DOHH2 (cell line): ENCODE results near the gene SH3RF2.

Experiments
- H3F3A ChIP-seq: fragments of 200-600 bp; sonication (generic), shearing (Covaris generic); 2 replicates; pipeline ENCODE4 v1.6.0; 2016; ENCODE audit warnings: antibody characterized with exemption, mild to moderate bottlenecking; ENCODE audit not compliant: control insufficient read depth, insufficient read depth
- H3K27ac ChIP-seq: fragments of 200-600 bp; sonication (generic); 2 replicates; pipeline ENCODE4 v1.5.1; 2014; ENCODE audit warnings: low read depth, mild to moderate bottlenecking, low read length, moderate library complexity
- H3K27me3 ChIP-seq: fragments of 200-600 bp; sonication (generic); 2 replicates; pipeline ENCODE4 v1.6.1; 2014; ENCODE audit warnings: mild to moderate bottlenecking, low read length, mixed read lengths; ENCODE audit not compliant: control insufficient read depth
- H3K36me3 ChIP-seq: fragments of 200-600 bp; sonication (generic); 2 replicates; pipeline ENCODE4 v1.6.1; 2014; ENCODE audit warnings: mild to moderate bottlenecking, low read length, moderate library complexity, mixed read lengths; ENCODE audit not compliant: control insufficient read depth
- H3K4me1 ChIP-seq: fragments of 200-600 bp; sonication (generic); 2 replicates; pipeline ENCODE4 v1.6.1; 2014; ENCODE audit warnings: mild to moderate bottlenecking, low read length, mixed read lengths; ENCODE audit not compliant: control insufficient read depth
- H3K4me2 ChIP-seq: fragments of 200-600 bp; sonication (generic); 2 replicates; pipeline ENCODE4 v1.6.0; 2014; ENCODE audit warnings: mild to moderate bottlenecking, low read length, moderate library complexity
- H3K4me3 ChIP-seq: fragments of 200-600 bp; sonication (generic); 2 replicates; pipeline ENCODE4 v1.5.1; 2014; ENCODE audit warnings: mild to moderate bottlenecking, low read length, mixed read lengths
- H3K79me2 ChIP-seq: fragments of 200-600 bp; sonication (generic); 2 replicates; pipeline ENCODE4 v1.6.1; 2014; ENCODE audit warnings: mild to moderate bottlenecking, low read length, mixed read lengths; ENCODE audit not compliant: control insufficient read depth
- H3K9me2 ChIP-seq: fragments of 200-600 bp; sonication (generic); replicated peaks from 2 replicates; pipeline ENCODE4 v1.6.1; 2014; ENCODE audit warnings: mild to moderate bottlenecking, low read length, mixed read lengths; ENCODE audit not compliant: control insufficient read depth
- H3K9me3 ChIP-seq: fragments of 200-600 bp; sonication (generic); 2 replicates; pipeline ENCODE4 v1.6.1; 2014; ENCODE audit warnings: antibody characterized with exemption, low read length, mixed read lengths; ENCODE audit not compliant: control insufficient read depth, insufficient read depth
- H4K20me1 ChIP-seq: fragments of 200-600 bp; sonication (generic); 2 replicates; pipeline ENCODE4 v1.6.0; 2014; ENCODE audit warnings: low read depth, mild to moderate bottlenecking, antibody characterized with exemption, low read length, moderate library complexity; ENCODE audit not compliant: control insufficient read depth, insufficient read depth
- EZH2phosphoT487 ChIP-seq: fragments of 200-600 bp; sonication (generic); IDR thresholded peaks from 2 replicates; pipeline ENCODE4 v1.6.1; 2017; ENCODE audit warnings: borderline replicate concordance, mild to moderate bottlenecking, antibody characterized with exemption, low read length, moderate library complexity, mixed read lengths
- TF ChIP-seq, protein P1 (sequence below): fragments of 200-600 bp; sonication (generic); IDR thresholded peaks from one replicate; pipeline ENCODE4 v1.5.1; 2014; ENCODE audit warnings: antibody characterized with exemption, mild to moderate bottlenecking, low read depth, low read length; ENCODE audit not compliant: poor library complexity, severe bottlenecking

SH3RF2 gene

DNA sequence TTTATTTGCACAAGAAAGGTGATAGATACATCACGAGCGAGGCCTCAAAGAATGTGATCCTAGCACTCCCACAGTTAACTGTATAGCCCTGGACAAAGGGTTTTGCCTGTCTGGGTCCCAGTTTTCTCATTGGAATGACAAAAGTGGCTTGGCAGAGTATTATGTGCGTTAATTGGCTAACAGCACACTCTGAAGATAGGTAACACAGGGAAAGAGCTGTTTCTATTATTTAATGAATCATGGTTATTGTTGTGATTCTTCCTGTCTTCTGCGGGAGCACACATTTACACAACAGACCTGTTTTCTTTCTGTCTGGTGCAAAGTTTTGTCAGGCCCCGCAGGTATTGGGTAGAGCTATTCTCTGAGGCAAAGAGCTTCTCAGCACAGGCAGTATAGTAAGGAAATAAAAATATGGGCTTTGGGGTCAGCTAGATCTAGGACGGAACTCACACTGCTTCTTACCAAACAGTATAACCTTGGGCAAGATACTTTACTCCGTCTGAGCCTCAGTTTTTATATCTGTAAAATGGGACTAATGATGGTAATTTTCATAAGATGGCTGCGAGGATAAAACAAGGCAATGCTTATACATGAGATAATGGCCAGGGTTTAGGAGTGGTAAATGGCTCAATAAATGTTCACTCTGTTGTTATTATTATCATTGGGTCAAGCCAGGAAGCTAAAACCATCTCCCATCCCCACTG, 90.1 kb downstream of the SH3RF2 start:
- H3K4me1 ChIP-seq: no peaks in the 10 kb centered on the region
- no peak for TF ChIP-seq EZH2phosphoT487
- TF ChIP-seq, protein P1, sequence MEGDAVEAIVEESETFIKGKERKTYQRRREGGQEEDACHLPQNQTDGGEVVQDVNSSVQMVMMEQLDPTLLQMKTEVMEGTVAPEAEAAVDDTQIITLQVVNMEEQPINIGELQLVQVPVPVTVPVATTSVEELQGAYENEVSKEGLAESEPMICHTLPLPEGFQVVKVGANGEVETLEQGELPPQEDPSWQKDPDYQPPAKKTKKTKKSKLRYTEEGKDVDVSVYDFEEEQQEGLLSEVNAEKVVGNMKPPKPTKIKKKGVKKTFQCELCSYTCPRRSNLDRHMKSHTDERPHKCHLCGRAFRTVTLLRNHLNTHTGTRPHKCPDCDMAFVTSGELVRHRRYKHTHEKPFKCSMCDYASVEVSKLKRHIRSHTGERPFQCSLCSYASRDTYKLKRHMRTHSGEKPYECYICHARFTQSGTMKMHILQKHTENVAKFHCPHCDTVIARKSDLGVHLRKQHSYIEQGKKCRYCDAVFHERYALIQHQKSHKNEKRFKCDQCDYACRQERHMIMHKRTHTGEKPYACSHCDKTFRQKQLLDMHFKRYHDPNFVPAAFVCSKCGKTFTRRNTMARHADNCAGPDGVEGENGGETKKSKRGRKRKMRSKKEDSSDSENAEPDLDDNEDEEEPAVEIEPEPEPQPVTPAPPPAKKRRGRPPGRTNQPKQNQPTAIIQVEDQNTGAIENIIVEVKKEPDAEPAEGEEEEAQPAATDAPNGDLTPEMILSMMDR: no peak
- no peaks in the 10 kb centered on the region for H3F3A ChIP-seq
- H3K4me2 ChIP-seq: no peak overlapping the region
- H3K9me3 ChIP-seq: no peaks in the 10 kb centered on the region
- no peaks in the 10 kb centered on the region for H4K20me1 ChIP-seq
- H3K27ac ChIP-seq: no peak overlapping the region
- no peaks in the 10 kb centered on the region; the same call in 1 of the 2 replicates for H3K27me3 ChIP-seq
- no peaks in the 10 kb centered on the region for H3K9me2 ChIP-seq
- no peaks in the 10 kb centered on the region for H3K79me2 ChIP-seq
- H3K36me3 ChIP-seq: no peaks in the 10 kb centered on the region
- H3K4me3 ChIP-seq: no peak overlapping the region

DNA sequence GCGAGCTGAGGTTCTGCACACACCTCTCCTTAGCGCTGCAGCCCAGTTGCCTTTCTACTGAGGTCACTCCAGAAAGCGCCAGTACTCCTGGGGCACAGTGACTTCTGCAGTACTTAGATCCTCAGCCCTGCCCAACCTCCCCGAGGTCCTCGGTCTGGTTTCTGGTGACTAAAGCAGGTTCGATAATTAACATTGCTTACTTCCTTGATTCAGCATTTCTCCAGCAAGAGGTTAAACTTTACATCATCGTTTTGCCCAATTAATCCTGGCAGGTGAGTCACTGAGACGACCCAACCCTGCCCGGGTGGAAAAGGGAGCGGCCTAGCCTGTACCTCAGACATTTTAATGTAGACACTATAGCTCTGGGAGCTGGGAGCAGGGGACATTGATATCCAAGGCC, 91.4 kb downstream of the SH3RF2 start:
- TF ChIP-seq EZH2phosphoT487: no peak
- TF ChIP-seq, protein P1: no peak
- H3K4me2 ChIP-seq: no peak overlapping the region
- H3F3A ChIP-seq: no peaks in the 10 kb centered on the region
- H3K9me2 ChIP-seq: no peaks in the 10 kb centered on the region
- H3K4me3 ChIP-seq: no peak overlapping the region
- no peaks in the 10 kb centered on the region; the same call in 1 of the 2 replicates for H3K27me3 ChIP-seq
- H3K36me3 ChIP-seq: no peaks in the 10 kb centered on the region
- H3K79me2 ChIP-seq: no peaks in the 10 kb centered on the region
- no peak overlapping the region for H3K27ac ChIP-seq
- no peaks in the 10 kb centered on the region for H3K4me1 ChIP-seq
- H4K20me1 ChIP-seq: no peaks in the 10 kb centered on the region
- H3K9me3 ChIP-seq: no peaks in the 10 kb centered on the region

DNA sequence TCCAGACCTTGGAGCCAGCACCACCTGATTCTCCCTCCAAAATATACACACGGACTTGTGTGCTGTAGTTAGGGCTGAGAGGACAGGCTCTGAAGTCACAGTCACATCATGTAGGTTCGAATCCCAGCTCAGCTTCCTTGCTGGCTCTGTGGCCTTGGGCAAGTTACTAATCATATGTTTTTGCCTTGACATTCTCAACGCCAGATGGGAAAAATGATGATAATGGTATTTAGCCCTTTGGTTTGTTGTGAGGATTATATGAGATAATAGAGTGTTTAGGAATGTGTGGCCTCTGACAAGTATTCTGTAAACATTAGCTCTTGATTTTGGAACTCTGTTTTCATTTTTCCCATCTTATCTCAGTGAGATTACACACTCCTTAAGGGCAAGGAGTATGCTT, 96.5 kb downstream of the SH3RF2 start:
- no peak overlapping the region for H3K27ac ChIP-seq
- H3K4me3 ChIP-seq: no peak overlapping the region
- no peak overlapping the region for H3K4me2 ChIP-seq
- no peaks in the 10 kb centered on the region for H3K36me3 ChIP-seq
- H3K79me2 ChIP-seq: no peaks in the 10 kb centered on the region
- TF ChIP-seq, protein P1: no peak
- TF ChIP-seq EZH2phosphoT487: no peak
- H3K9me3 ChIP-seq: no peaks in the 10 kb centered on the region
- H3K4me1 ChIP-seq: no peaks in the 10 kb centered on the region
- no peaks in the 10 kb centered on the region for H3F3A ChIP-seq
- no peaks in the 10 kb centered on the region for H3K9me2 ChIP-seq
- peaks cover 9% of the 10 kb centered on the region for H3K27me3 ChIP-seq
- no peaks in the 10 kb centered on the region for H4K20me1 ChIP-seq
